ENCODE data around the gene EDC4.
"Not testable (repeated sequence)": the region's sequence is repeated elsewhere in the genome, so short reads cannot be mapped to it uniquely, and the experiment has no call there.

Gene EDC4

GRCh38 chr16:67848118-67848517 is 24.7 kb upstream of the EDC4 start:
- FAIRE-seq (no peak), DNase-seq (ENCODE audit: low spot score) (no peak)

GRCh38 chr16:67853670-67854069 is 19.2 kb upstream of the EDC4 start:
- FAIRE-seq (no peak), DNase-seq (ENCODE audit: low spot score) (no peak)

DNA sequence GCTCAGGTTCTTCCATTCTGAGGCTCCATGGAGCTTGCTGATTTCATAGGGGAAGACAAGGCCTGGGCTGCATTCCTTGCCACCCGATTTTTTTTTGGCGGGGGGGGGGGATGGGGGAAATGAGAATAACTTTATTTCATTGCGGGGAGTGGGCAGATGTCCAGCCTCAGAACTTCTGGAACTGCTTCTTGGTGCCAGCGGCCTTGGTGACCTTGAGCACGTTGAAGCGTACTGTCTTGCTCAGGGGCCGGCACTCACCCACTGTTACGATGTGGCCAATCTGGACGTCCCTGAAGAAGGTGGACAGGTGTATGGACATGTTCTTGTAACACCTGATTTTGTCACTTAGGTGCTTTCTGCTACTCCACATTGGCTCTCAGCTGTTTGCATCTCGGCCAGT is 17.1 kb upstream of the EDC4 start:
- DNase-seq (ENCODE audit: low spot score): no peak
- FAIRE-seq: no peak

DNA sequence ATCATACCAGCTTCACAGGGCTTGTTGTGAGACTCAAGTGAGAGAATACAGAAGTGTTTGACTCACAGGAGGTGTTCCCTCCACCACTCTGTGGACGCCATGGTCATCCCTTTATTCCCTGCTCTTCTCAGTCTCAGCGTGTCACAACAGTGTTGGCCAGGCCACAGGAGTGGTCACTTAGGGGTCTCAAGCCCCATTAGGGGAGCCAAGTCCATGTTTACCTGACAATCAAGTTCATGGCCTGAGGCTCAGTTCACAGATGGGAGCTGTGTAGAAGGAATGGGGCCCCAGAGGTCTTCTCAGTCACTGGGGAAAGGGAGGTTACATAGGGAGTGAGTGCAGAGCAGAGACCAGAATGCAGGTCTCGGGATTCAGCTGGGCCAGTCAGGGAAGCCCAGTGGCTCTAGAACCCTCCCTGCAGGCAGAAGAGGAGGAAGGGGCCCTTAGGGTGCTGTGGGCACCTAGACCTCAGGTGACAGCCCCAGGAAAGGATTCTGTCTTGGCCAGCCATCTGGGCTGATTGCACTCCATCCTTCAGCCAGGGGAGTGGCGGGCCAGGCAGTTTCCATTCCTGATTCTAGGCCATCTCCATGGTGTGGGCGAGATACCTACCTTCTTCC is 15.8 kb upstream of the EDC4 start:
- FAIRE-seq (no peak), DNase-seq (ENCODE audit: low spot score) (no peak)

- no peak for FAIRE-seq
- peak; percentile 40 for DNase-seq (ENCODE audit: low spot score)
These were observed 15.2 kb upstream of the EDC4 start for GRCh38 chr16:67857547-67858233.

- FAIRE-seq (no peak), DNase-seq (ENCODE audit: low spot score) (no peak)
These were observed 14.4 kb upstream of the EDC4 start for GRCh38 chr16:67858500-67858899.

DNA sequence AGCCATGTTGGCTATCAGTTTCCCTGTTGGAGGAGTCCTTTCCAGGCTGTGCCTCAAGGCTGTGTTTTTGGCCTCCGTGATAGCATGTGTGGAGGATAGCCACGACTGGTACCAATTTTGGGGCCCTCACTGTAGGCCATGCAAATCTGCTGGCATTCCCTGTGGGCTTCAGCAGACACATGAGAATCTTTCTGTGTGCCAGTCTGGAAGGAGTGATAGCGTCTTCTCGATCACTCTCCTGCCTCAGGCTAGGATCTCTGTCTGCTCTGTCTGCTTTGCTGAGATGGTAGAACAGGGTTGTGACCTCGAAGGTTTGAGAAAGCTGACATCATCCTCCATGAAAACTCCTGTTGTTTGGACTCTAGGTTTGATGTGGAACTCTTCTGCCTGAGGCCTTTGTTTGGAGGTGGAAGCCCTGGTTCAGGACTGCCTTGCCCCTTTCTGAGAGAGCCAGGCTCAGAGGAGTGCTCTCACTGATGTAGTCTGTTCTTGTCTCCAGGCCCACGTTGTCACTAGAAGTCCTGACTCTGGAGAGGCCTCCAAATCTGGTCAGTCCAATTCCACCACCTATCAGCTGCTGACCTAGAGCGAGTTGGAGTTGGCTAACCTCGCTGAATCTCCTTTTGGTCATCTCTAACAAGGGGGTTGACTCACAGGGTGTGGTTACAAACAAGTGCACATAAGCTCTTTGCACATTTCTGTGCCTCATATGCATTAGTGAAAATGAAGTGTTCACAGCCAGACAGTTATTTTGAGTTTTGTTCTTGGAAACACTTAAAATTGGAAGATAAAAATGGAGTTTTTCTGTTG is 12.1 kb upstream of the EDC4 start:
- no peak for DNase-seq (ENCODE audit: low spot score)
- FAIRE-seq: no peak

GRCh38 chr16:67861877-67862276 is 11.0 kb upstream of the EDC4 start:
- FAIRE-seq: no peak

DNA sequence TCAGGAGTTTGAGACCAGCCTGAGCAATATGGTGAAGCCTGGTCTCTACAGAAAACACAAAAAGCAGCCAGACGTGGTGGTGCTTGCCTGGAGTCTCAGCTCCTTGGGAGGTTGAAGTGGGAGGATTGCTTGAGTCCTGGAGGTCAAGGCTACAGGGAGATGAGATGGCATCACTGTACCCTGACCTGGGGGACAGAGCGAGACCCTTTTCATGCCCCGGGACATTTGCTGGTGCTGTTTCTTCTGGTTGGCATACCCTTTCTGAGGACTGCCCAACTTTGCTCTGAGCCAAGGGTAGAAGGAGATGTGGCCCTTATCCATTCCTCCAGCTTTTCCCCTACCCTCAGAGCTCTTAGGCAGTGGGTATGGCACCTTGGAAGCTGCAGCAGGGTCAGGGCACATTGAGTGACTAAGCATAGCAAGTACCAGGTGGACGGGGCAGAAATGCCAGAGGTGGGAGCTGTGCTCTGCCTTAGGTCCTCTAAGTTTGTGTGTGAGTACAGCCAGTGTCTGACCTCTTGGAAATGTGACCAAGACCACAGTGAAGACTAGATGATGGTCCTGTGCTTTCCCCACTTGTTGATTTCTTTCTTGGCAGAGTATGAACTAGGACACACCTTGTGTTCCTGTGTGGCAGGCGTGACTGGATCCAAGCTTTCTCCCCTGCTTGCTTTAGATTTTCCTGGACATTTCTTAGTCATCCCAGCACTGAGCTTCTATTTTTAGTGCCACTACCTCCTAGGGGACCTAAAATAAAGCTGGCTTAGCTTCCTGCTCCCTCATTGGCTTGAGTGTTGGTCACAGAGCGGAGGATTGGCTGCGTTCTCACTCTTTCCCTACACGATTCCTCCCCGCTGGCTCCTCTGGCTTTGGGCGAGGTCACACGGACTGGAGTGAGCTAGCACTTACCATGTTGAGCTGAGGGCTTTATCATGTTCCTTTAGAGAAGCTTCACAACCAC is 9.9 kb upstream of the EDC4 start:
- DNase-seq (ENCODE audit: low spot score): no peak
- no peak for FAIRE-seq

More at GRCh38 chr16:67861877-67862276, 11.0 kb upstream of the EDC4 start:
- DNase-seq (ENCODE audit: low spot score): no peak

DNA sequence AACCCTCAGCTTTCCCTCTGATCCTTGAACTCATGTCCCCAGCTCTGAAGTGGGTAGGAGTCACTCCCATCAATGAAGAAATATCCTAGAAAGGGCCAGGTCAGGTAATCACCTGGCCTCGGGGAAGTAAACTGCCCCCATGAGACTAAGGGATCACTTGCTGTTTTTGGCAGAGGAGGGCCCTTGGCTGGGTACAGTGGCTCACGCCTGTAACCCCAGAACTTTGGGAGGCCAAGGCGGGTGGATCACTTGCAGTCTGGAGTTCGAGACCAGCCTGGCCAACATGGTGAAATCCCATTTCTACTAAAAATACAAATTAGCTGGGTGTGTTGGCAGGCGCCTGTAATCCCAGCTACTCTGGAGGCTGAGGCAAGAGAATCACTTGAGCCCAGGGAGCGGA is 8.8 kb upstream of the EDC4 start:
- DNase-seq (ENCODE audit: low spot score); FAIRE-seq: not testable (repeated sequence)

- no peak for DNase-seq (ENCODE audit: low spot score)
- no peak for FAIRE-seq
These were observed 8.3 kb upstream of the EDC4 start for GRCh38 chr16:67864594-67864993.

GRCh38 chr16:67865318-67865717 is 7.5 kb upstream of the EDC4 start:
- DNase-seq (ENCODE audit: low spot score) (peak; percentile 41), FAIRE-seq (no peak)

DNA sequence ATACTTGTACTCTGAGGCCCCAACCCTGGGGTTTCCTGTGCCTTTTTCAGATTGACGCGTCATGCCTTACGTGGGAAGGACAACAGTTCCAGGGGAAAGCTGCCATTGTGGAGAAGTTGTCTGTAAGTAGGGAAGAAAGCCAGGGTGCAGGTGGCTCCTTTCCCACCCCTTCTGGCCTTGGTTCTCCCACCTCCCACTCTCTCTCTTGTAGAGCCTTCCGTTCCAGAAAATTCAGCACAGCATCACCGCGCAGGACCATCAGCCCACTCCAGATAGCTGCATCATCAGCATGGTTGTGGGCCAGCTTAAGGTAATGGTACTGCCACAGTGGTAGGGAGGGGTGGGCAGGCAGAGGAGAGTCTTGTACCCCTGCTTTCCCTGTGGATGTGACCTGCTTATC is 4.6 kb upstream of the EDC4 start:
- FAIRE-seq (no peak), DNase-seq (ENCODE audit: low spot score) (no peak)

- FAIRE-seq: no peak
- no peak for DNase-seq (ENCODE audit: low spot score)
These were observed 3.2 kb upstream of the EDC4 start for GRCh38 chr16:67869653-67870052.

DNA sequence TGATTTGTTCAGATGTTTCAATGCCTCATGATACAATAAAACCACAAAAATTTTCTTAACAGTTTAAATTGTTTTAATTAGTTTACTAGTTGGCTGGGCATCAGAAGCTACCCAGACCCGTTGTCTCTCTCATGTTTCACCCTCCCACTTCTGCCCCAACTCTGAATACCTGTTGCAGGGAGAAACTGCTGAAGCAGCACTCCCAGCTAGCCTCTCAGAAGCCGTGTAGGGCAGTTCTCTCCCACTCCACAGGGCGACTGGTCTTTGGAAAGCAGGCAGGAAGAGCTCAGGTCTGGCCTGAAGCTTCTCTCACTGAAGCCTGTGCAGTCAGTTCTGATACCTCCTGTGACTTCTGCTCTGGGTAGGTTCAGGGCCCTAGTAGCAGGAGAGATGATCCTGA is 1.6 kb upstream of the EDC4 start:
- no peak for DNase-seq (ENCODE audit: low spot score)
- no peak for FAIRE-seq

GRCh38 chr16:67872131-67872630 is 671 bp upstream of the EDC4 start:
- FAIRE-seq (no peak), DNase-seq (ENCODE audit: low spot score) (no peak)

- no peak for FAIRE-seq
- no peak for DNase-seq (ENCODE audit: low spot score)
These were observed 851 bp downstream of the EDC4 start for GRCh38 chr16:67873435-67874370.

GRCh38 chr16:67874372-67874771 is 1.5 kb downstream of the EDC4 start:
- DNase-seq (ENCODE audit: low spot score): no peak
- no peak for FAIRE-seq

- no peak for DNase-seq (ENCODE audit: low spot score)
- FAIRE-seq: no peak
These were observed 4.2 kb downstream of the EDC4 start for GRCh38 chr16:67877064-67877463.

- DNase-seq (ENCODE audit: low spot score): no peak
- no peak for FAIRE-seq
These were observed 5.4 kb downstream of the EDC4 start for GRCh38 chr16:67878232-67878631.
